ENCODE results near the gene FALEC. TPM values are rescaled to one million over a fixed set of nuclear protein-coding genes. Genes with fewer than 3 reads are reported as not detected.

The FALEC gene
- total and polyA plus RNA-seq, 2 of the 8 experiments (the other 6 are each of a cell fraction or from before 2014, with no cell fraction given): not detected

- Histone ChIP-seq H3K79me1 (ENCODE audit: low read depth, low read length) (no peaks in the 10 kb centered on the region), H3K18ac (ENCODE audit: extremely low read depth, low read length) (no peak overlapping the region), H3K56ac (replicated peaks; ENCODE audit: insufficient read length, low read depth, low read length) (no peak overlapping the region), H4K5ac (ENCODE audit: insufficient read length, low read depth, low read length) (no peak overlapping the region), H4K8ac (ENCODE audit: extremely low read depth, insufficient read depth, low read length) (no peak overlapping the region), H2AFZ (ENCODE audit: low read length) (no peak overlapping the region), H4K20me1 (replicated peaks in 1 of 2; ENCODE audit: control insufficient read depth in 1 of 2, insufficient read depth in 2 of 2, low read length in 2 of 2) (no peaks in the 10 kb centered on the region), H2BK12ac (ENCODE audit: low read depth, low read length) (no peak overlapping the region), H2BK20ac (ENCODE audit: low read length) (no peak overlapping the region), H3K14ac (ENCODE audit: insufficient read length) (no peak overlapping the region), H3K4me2 (ENCODE audit: insufficient read depth in 1 of 2, low read depth in 2 of 2, low read length in 2 of 2) (no peak overlapping the region), H3K36me3 (ENCODE audit: control insufficient read depth in 2 of 4, insufficient read depth in 4 of 4, low read length in 3 of 4) (peaks cover 8 to 27% (median 9%) of the 10 kb centered on the region in 4 experiments; a peak in 6 of 8 replicates), H2BK5ac (ENCODE audit: low read depth, low read length) (no peak overlapping the region), H3K9ac (replicated peaks in 1 of 4; ENCODE audit: extremely low read depth in 1 of 4, low read depth in 3 of 4, low read length in 3 of 4) (no peak overlapping the region), H4K91ac (replicated peaks; ENCODE audit: insufficient read length, low read length) (no peak overlapping the region), H3K4ac (replicated peaks; ENCODE audit: insufficient read length, low read depth, low read length) (no peak overlapping the region), H3K27me3 (replicated peaks in 1 of 4; ENCODE audit: control insufficient read depth in 3 of 4, extremely low read depth in 1 of 4, insufficient read depth in 3 of 4, low read length in 3 of 4) (no peaks in the 10 kb centered on the region), H3K4me3 (ENCODE audit: extremely low read depth in 1 of 4, insufficient read depth in 2 of 4, low read depth in 3 of 4, low read length in 4 of 4) (no peak overlapping the region), H2AK5ac (ENCODE audit: low read depth, low read length) (no peak overlapping the region), H3K9me3 (ENCODE audit: insufficient read depth in 2 of 2, low read depth in 1 of 2, low read length in 1 of 2) (no peaks in the 10 kb centered on the region), H3K79me2 (ENCODE audit: control insufficient read depth in 1 of 2, insufficient read depth in 2 of 2, low read length in 2 of 2) (no peaks in the 10 kb centered on the region), H3K27ac (ENCODE audit: low read depth, low read length) (no peak overlapping the region), H3K4me1 (replicated peaks in 1 of 4; ENCODE audit: control insufficient read depth in 3 of 4, insufficient read depth in 4 of 4, low read length in 3 of 4) (no peaks in the 10 kb centered on the region), H2BK15ac (ENCODE audit: low read length) (no peak overlapping the region), H3K23me2 (ENCODE audit: low read depth, low read length) (no peaks in the 10 kb centered on the region), H2BK120ac (replicated peaks; ENCODE audit: low read depth, low read length) (no peak overlapping the region), H3K23ac (ENCODE audit: insufficient read length) (no peak overlapping the region)
- DNase-seq (ENCODE audit: low read depth in 1 of 2, low spot score in 2 of 2) (no peak), FAIRE-seq (no peak)
- ChIA-PET POLR2A (ENCODE audit: partially characterized antibody) (interaction anchor here (0.6 to 3.5 kb wide), 7 partner anchors 11 to 253 kb away, joined by 3 to 16 read pairs (median 3); partner anchors contain the start of gene TARS2), CTCF (ENCODE audit: partially characterized antibody) (interaction anchor here (0.5 to 22.4 kb wide), 4 partner anchors 11 to 24 kb away, joined by 3 to 253 read pairs (median 4); no protein-coding TSS in a partner anchor)
- no peak for TF ChIP-seq CBX5 (IDR thresholded peaks at IDR 0.05; ENCODE audit: low read depth, low read length)
- no peak for TF ChIP-seq USF2 (IDR thresholded peaks at IDR 0.05; ENCODE audit: low read length)
- no peak for TF ChIP-seq YY1 (IDR thresholded peaks at IDR 0.05; ENCODE audit: low read depth, low read length)
- no peak for TF ChIP-seq HDAC2 (IDR thresholded peaks at IDR 0.05; ENCODE audit: borderline replicate concordance in 1 of 2, low read depth in 2 of 2, low read length in 2 of 2)
- no peak for TF ChIP-seq CREB1 (IDR thresholded peaks at IDR 0.05)
- no peak for TF ChIP-seq SIRT6 (IDR thresholded peaks at IDR 0.05; ENCODE audit: low read length)
- TF ChIP-seq KDM5A (IDR thresholded peaks at IDR 0.05; ENCODE audit: low read length): no peak
- TF ChIP-seq GABPA (IDR thresholded peaks at IDR 0.05; ENCODE audit: borderline replicate concordance, insufficient read depth, low read length): no peak
- TF ChIP-seq RNF2 (IDR thresholded peaks at IDR 0.05; ENCODE audit: borderline replicate concordance, low read depth, low read length, missing control alignments, poor library complexity, severe bottlenecking): no peak
- WGBS, 2 experiments (ENCODE audit: extremely low coverage in 1 of 2, insufficient coverage in 1 of 2, insufficient read length in 1 of 2, insufficient replicate concordance in 2 of 2, low coverage in 1 of 2, low lambda C conversion rate in 2 of 2, missing lambda C conversion rate in 1 of 2): 84% methylated on average over 4 of the region's 4 CpGs; no CpG with 5 or more reads in 1 of the 2 experiments
Measured at GRCh38 chr1:150508982-150509381, 6.6 kb upstream of the FALEC start.
